ENCODE measurements around the gene BLTP2.

DNA sequence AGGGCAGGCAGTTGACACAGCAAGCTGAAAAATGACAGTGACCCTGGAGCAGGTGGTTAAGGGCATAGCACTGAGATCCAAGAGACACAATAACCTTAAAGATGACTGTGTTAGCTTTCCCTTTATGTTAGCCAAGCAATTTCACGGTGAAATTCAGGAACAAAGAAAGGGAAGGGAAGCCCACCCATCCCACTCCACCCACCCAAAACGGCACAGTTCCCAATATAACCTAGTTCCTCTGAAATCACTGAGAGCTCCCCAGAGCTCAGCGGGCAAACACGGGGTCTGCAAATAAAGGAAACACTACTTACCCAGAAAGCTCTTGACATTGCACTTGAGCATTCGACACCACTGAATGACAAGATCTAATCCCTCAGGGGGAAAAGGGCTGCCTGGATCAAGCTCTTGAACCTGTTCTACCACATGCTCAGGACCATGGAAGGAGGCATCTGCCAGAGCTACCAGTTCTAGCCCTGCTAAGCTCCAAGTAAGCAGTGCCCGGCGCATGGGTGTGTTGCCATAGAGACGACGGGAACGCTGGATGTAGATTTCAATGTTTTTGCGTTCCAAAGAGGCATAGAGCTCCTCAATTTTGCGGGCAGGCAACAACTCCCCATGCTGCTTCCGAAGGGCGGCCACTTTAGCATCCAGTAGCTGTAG, 10.6 kb downstream of the BLTP2 start:
- TF ChIP-seq, protein P1, sequence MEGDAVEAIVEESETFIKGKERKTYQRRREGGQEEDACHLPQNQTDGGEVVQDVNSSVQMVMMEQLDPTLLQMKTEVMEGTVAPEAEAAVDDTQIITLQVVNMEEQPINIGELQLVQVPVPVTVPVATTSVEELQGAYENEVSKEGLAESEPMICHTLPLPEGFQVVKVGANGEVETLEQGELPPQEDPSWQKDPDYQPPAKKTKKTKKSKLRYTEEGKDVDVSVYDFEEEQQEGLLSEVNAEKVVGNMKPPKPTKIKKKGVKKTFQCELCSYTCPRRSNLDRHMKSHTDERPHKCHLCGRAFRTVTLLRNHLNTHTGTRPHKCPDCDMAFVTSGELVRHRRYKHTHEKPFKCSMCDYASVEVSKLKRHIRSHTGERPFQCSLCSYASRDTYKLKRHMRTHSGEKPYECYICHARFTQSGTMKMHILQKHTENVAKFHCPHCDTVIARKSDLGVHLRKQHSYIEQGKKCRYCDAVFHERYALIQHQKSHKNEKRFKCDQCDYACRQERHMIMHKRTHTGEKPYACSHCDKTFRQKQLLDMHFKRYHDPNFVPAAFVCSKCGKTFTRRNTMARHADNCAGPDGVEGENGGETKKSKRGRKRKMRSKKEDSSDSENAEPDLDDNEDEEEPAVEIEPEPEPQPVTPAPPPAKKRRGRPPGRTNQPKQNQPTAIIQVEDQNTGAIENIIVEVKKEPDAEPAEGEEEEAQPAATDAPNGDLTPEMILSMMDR (IDR thresholded peaks at IDR 0.05) = no peak
- TF ChIP-seq POLR2A (IDR thresholded peaks at IDR 0.05) = no peak
